MG63 (cell line): ENCODE results near the gene ADCY4. TPM values are rescaled to one million over a fixed set of nuclear protein-coding genes. Genes with fewer than 3 reads are reported as not detected.

Source experiments
- DNase-seq: peaks from one replicate; pipeline ENCODE4 v3.0.0-alpha.2; 2020
- H3K27me3 ChIP-seq: fragments of 250-450 bp; sonication (Bioruptor Pico); 2 replicates; pipeline ENCODE4 v1.5.1; 2020; ENCODE audit warnings: mild to moderate bottlenecking, moderate library complexity
- H3K36me3 ChIP-seq: fragments of 250-450 bp; sonication (Bioruptor Pico); 2 replicates; pipeline ENCODE4 v1.5.1; 2020; ENCODE audit warnings: mild to moderate bottlenecking, moderate library complexity
- H3K4me3 ChIP-seq: fragments of 250-450 bp; sonication (Bioruptor Pico); 2 replicates; pipeline ENCODE4 v1.5.1; 2020; ENCODE audit warnings: mild to moderate bottlenecking, moderate library complexity
- H3K9me3 ChIP-seq: fragments of 250-450 bp; sonication (Bioruptor Pico); 2 replicates; pipeline ENCODE4 v1.5.1; 2020; ENCODE audit warnings: mild to moderate bottlenecking, moderate library complexity
- total RNA-seq: library from RNA; depleted of rRNA; stranded (reverse); fragments of >200 nt; shearing (Covaris generic); gene quantifications from 2 replicates; pipeline ENCODE4 v1.2.3, GENCODE V29; 2014; ENCODE audit warnings: low replicate concordance

The ADCY4 gene
- total RNA-seq, 1 experiment from 2014 or later = not detected

- Histone ChIP-seq H3K4me3 (no peak overlapping the region), H3K36me3 (no peaks in the 10 kb centered on the region), H3K27me3 (no peaks in the 10 kb centered on the region), H3K9me3 (no peaks in the 10 kb centered on the region)
- no peak for DNase-seq
Observed at GRCh38 chr14:24353559-24354481, 18.9 kb upstream of the ADCY4 start.

GRCh38 chr14:24351517-24351916 is 16.6 kb upstream of the ADCY4 start:
- H3K27me3 ChIP-seq = no peaks in the 10 kb centered on the region
- H3K36me3 ChIP-seq = no peaks in the 10 kb centered on the region
- no peaks in the 10 kb centered on the region for H3K9me3 ChIP-seq
- H3K4me3 ChIP-seq = no peak overlapping the region
- peak; percentile 73 for DNase-seq

DNA sequence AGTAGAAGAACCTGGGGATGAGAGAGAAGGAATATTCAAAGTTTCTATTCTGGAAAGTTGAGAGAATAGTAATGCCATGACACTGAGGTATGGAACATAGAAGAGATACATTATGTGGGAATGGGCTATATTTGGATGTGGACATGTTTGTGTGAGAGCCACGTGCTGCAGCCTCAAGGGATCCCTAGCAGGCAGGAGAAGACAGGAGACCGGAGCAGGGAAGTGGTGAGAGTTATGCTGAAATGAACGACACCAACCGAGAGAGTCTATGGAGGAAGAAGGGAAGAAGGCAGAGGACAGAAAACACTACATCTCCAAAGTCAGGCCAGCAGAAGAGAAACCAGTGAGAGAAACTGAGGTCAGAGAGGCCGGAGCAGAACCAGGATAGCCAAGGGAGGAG is 14.9 kb upstream of the ADCY4 start:
- DNase-seq = no peak
- H3K27me3 ChIP-seq = no peaks in the 10 kb centered on the region

DNA sequence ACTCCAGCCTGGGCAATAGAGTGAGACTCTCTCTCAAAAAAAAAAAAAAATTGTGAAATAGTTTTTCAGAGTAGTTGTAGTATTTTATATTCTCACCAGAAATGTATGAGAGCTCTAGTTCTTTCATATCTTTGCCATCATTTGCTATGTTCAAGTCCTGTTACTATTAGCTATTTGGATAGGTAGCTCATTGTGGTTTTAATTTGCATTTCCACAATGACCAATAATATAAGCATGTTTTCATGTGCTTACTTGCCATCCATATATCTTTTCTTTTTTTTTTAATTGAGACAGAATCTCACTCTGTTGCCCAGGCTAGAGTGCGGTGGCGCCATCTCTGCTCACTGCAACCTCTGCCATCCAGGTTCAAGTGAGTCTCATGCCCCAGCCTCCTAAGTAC is 13.3 kb upstream of the ADCY4 start:
- no peak for DNase-seq
- H3K4me3 ChIP-seq = no peak overlapping the region

More for the DNA sequence above, 14.9 kb upstream of the ADCY4 start:
- no peaks in the 10 kb centered on the region for H3K9me3 ChIP-seq
- no peak overlapping the region for H3K4me3 ChIP-seq
- no peaks in the 10 kb centered on the region for H3K36me3 ChIP-seq

DNA sequence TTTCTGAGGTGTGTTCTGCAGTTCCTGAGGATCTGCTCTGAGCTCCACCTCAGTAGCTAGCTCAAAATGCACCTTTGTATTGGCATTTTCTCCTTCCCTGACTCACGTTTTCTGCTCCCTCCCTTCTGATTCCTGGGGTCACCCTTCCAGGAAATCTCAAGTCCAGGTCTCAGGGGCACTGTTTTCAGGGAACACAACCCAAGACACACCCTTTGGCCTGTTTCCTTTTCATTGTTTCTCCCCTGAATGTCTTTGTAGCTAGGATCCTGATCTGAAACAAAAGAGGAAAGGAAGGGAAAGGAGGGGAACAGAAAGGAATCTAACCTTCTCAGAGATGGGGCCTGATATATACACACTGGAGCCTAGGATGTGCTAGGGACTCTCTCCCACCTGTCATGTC is 12.3 kb upstream of the ADCY4 start:
- no peaks in the 10 kb centered on the region for H3K27me3 ChIP-seq
- H3K9me3 ChIP-seq = no peaks in the 10 kb centered on the region
- no peak for DNase-seq
- H3K36me3 ChIP-seq = no peaks in the 10 kb centered on the region
- H3K4me3 ChIP-seq = no peak overlapping the region

More for the DNA sequence above, 13.3 kb upstream of the ADCY4 start:
- Histone ChIP-seq H3K9me3 (no peaks in the 10 kb centered on the region), H3K36me3 (no peaks in the 10 kb centered on the region), H3K27me3 (no peaks in the 10 kb centered on the region)

DNA sequence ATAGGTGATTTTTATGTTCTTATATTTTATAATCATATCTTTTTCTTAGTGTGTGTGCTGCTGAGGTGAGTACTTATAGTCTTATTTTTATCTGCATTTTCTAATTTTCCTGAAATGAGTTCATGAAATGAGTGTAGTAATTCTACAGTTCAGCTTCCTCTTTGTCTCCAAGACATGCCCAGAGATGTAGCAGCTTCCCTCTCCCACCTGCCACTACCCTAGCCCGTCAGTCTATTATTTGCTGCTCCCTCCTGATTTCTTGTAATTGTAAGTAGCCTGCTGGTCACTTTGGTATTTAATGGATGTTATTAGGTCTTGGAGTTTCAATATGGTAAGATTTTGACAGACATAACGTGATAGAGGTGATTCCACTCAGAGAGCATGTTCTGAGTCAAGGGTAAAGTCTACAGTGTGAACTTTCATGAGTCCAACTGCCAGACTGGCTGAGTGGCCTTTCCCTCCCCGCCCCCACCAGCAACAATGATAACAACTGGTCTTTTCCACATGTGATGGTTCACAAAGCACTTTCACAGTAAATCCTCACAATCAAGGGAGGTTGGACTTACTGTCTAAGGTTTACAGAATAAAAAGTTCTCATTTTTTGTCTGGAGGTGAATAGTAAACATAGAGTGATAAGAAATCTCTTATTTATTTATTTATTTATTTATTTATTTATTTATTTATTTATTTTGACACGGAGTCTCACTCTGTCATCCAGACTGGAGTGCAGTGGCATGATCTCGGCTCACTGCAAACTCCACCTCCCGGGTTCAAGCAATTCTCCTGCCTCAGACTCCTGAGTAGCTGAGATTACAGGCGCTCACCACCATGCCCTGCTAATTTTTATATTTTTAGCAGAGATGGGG is 9.2 kb upstream of the ADCY4 start:
- Histone ChIP-seq H3K4me3 (no peak overlapping the region), H3K36me3 (no peaks in the 10 kb centered on the region), H3K27me3 (no peaks in the 10 kb centered on the region), H3K9me3 (no peaks in the 10 kb centered on the region)
- DNase-seq = no peak

DNA sequence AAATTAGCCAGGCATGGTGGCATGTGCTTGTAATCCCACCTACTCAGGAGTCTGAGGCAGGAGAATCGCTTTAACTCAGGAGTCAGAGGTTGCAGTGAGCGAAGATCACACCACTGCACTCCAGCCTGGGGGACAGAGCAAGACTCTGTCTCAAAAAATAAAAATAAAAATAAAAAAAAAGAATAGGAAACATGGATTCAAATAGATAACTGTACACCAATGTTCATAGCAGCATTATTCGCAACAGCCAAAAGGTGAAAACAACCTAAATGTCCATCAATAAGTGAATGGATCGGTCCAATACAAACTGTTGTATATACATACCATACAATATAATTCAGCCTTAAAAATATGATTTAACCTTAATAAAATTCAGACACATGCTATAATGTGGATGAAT is 8.0 kb upstream of the ADCY4 start:
- no peaks in the 10 kb centered on the region for H3K36me3 ChIP-seq
- DNase-seq = no peak
- H3K4me3 ChIP-seq = no peak overlapping the region
- H3K27me3 ChIP-seq = no peaks in the 10 kb centered on the region
- no peaks in the 10 kb centered on the region for H3K9me3 ChIP-seq

GRCh38 chr14:24340606-24341005 is 5.7 kb upstream of the ADCY4 start:
- no peaks in the 10 kb centered on the region for H3K9me3 ChIP-seq
- DNase-seq = no peak
- no peaks in the 10 kb centered on the region for H3K36me3 ChIP-seq
- no peak overlapping the region for H3K4me3 ChIP-seq
- no peaks in the 10 kb centered on the region for H3K27me3 ChIP-seq

DNA sequence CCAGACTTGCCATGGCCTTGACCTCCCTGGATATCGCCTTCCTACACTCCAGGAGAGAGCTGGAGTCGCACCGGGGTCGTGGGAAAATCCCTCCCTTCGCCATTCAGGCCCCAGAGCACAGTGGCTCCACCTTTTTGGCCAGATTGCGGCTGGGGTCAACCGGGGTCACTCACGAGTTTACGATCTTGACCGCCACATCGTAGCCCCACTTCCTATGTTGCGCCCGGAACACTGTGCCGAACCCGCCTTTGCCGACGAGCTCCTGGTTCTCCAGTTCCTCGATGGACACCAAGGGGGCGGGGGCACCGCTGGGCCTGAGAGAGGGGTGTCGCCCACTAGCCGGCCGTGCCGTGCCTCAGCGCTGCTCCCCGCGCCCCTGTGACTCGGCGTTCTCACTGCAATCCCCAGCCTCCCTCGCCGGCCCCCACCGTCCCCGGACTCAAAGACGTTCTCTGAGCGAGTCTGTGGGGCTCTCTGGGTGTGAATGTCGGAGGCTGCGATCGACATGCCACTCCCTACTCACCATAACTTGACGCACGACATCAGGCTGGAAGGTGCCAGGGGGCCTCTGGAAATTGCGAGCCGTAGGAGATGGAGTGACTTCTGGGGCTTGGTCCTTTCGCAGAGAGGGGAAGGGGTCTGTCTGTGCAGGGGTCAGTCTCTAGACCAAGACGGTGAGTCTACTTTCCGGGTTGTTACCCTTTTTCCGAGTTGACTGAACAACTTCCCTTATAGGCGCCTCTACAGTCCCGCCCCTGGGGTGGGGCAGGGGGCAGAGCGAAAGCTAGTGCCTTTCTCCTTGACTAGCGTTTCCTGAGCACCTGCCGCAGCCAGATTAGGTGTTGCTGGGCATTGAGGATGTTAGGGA is 4.6 kb upstream of the ADCY4 start, which contains the start of gene RIPK3:
TSS of gene RIPK3 (minus strand) at position 708 of the 868 bp plus-strand sequence. CDS start at position 543, 165 bp downstream.
- Histone ChIP-seq H3K36me3 (no peaks in the 10 kb centered on the region), H3K4me3 (no peak within 1 kb of the TSS), H3K27me3 (no peaks in the 10 kb centered on the region), H3K9me3 (no peaks in the 10 kb centered on the region)
- no peak for DNase-seq

DNA sequence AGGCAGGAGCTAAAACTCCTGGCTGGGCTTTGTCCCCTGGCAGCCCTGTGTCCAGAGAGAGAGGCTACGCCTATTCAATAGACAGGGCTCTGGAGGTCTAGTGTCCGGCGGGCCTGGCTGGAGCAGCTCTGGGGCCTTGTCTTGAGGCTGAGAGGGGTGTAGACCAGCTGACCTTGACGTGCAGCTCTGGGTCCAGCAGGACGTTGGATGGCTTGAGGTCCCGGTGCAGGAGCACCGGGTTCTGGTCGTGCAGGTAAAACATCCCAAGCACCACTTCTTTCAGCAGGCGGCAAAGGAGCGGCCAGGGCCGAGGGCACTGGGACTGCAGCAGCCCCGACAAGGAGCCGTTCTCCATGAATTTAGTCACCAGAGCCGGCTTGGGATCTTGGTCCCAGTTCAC is 4.0 kb upstream of the ADCY4 start:
- H3K4me3 ChIP-seq = no peak overlapping the region
- no peaks in the 10 kb centered on the region for H3K27me3 ChIP-seq
- H3K36me3 ChIP-seq = no peaks in the 10 kb centered on the region
- DNase-seq = no peak
- H3K9me3 ChIP-seq = no peaks in the 10 kb centered on the region

DNA sequence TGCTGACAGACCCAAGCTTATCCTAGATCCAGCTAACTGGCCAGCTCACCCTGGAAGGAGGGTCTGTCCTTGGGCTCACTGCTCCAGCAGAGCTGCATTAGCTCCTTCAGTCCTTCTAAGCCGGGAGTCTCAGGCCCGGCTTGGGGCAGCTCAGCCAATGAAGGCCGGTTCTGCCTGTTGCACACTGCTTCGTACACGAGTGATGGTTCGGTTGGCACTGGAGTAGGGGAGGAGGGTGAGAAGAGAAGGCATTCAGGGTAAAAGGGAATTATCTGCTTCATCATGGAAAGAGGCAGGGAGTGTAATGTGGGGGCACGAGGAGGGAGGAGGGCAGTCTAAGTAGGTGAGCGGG is 2.9 kb upstream of the ADCY4 start:
- DNase-seq = no peak
- Histone ChIP-seq H3K27me3 (no peaks in the 10 kb centered on the region), H3K4me3 (no peak overlapping the region), H3K9me3 (no peaks in the 10 kb centered on the region), H3K36me3 (no peaks in the 10 kb centered on the region)

GRCh38 chr14:24337144-24337823 is 2.4 kb upstream of the ADCY4 start:
- no peak for DNase-seq
- Histone ChIP-seq H3K36me3 (no peaks in the 10 kb centered on the region), H3K27me3 (no peaks in the 10 kb centered on the region), H3K4me3 (no peak overlapping the region), H3K9me3 (no peaks in the 10 kb centered on the region)

GRCh38 chr14:24335461-24336171 is 745 bp upstream of the ADCY4 start:
- Histone ChIP-seq H3K27me3 (no peaks in the 10 kb centered on the region), H3K9me3 (no peaks in the 10 kb centered on the region), H3K36me3 (no peaks in the 10 kb centered on the region), H3K4me3 (no peak overlapping the region)
- DNase-seq = no peak

GRCh38 chr14:24332268-24332993 is 2.4 kb downstream of the ADCY4 start:
- no peak overlapping the region for H3K4me3 ChIP-seq
- no peaks in the 10 kb centered on the region for H3K36me3 ChIP-seq
- H3K27me3 ChIP-seq = no peaks in the 10 kb centered on the region
- no peaks in the 10 kb centered on the region for H3K9me3 ChIP-seq
- peak; percentile 14 for DNase-seq

DNA sequence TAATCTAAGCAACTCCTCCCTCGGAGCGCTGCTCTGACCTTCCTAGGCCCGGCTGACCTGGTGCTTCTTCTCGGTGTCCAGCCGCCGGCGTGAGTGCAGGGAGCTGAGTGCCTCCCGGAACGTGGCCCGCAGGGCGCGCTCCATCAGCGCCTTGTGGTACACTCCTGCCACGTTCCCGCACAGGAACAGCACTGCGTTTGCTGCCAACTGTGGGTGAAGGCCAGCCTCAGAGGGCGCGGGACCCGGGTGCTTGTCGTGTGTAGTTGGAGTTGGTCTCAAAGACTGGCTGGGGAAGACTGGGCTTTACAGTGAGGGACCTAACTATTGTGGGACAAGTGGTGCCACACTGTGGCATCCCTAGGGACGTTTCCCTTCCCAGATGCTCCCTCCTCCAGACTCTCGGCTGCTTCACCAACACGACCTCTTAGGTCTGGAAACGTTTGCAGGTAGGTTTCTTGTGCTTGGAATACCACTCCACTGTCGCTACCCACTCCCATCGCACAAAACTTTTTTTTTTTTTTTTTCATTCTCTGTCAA is 3.1 kb downstream of the ADCY4 start:
- DNase-seq = no peak

More for the DNA sequence above, 3.1 kb downstream of the ADCY4 start:
- H3K27me3 ChIP-seq = no peaks in the 10 kb centered on the region
- H3K36me3 ChIP-seq = no peaks in the 10 kb centered on the region
- H3K9me3 ChIP-seq = no peaks in the 10 kb centered on the region
- no peak overlapping the region for H3K4me3 ChIP-seq
